ENCODE data around the gene RPA3.

RPA3 gene

GRCh38 chr7:7718492-7718891 is at the start of gene RPA3:
TSS of gene RPA3 (minus strand) at chr7:7718607. CDS start at chr7:7640418, 78,189 bp downstream.
- DNase-seq: no peak

DNA sequence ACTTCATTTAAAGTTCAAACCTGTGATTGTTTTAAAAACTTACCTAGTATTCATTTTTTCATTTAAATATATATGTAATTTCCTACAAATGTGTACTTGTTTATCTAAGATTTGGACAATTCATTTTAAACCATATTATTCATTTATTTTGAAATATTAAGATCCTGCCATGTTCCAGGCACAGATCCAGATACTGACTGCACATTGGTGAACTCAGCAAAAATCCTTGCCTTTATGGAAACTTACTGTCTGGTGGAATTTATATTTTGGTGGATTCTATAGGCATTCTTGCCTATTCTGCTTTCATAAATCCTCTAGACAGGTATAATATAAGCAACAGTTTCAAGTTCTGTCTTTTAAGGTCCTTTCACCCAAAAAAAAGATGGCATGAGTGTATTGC is 48.3 kb upstream of the RPA3 start:
- DNase-seq: no peak

- DNase-seq: no peak
Measured at GRCh38 chr7:7765422-7765821, 47.0 kb upstream of the RPA3 start.

DNA sequence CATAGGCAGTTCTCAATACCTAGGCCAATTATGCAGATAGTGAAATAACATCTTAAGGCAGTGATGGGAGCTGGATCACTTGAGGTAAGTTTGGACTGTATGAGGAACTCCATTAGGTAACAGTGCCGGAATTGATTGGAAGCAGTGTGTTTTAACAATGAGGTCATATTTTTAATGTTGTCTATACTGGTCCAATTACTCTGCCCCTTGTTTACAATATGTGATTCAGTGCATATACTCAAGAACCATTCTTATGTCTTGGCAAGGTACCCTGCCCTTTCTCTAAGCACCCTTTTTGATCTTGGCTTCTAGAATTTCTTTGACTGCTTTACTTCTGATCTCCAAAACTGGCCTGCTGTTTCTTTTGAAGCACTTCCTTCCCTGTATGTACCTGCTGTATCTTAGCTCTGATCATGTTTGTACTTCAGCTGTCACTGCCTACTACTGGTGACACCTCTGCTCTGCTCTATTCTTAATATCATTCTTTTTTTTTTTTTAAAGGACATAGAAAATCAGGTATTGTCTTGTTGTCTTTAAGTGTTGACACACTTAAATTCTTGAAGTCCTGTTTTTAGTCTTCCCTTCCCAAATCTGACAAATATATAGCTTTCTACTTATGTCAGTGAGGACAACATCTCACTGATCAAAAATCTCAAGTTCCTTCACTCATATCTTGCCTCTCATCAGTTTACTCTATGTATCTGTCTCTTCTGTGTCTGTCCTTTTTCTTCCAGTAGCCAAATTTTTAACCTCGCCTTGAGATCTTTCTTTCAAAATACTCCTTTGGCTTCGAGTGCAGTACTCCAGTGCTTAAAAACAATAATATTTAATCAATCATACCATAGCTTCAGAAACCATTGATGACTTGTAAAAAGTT is 46.4 kb upstream of the RPA3 start:
- no peak for DNase-seq

- no peak for DNase-seq
Measured at GRCh38 chr7:7761974-7762779, 43.8 kb upstream of the RPA3 start.

DNA sequence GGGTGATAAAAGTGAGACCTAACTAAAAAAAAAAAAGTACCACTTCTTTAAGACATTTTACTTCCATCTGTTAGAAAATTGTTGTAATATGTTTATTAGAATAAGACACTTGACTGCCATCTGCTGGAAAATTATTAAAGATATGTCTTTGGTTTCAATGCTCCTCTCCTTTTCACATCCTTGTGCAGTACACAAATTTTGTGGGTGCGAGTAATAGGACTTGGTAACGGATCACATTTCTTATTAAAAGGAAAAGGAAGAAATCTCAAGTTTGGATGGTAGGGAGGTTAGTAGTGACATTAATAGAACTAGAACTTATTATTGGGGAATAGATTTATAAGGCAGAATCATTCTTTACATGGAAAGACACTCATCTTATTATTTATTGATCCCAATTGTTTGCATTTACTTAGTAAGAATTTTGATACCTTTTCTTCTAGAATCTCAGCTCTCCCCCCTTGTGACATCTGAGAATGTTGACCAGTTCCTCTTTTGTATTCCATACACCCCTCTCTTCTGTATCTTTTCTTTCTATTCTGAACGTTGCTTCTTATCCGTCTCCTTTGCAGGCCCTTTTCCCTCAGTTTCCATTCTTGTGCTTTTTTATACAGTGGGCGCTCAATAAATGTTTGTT is 43.0 kb upstream of the RPA3 start:
- no peak for DNase-seq

DNA sequence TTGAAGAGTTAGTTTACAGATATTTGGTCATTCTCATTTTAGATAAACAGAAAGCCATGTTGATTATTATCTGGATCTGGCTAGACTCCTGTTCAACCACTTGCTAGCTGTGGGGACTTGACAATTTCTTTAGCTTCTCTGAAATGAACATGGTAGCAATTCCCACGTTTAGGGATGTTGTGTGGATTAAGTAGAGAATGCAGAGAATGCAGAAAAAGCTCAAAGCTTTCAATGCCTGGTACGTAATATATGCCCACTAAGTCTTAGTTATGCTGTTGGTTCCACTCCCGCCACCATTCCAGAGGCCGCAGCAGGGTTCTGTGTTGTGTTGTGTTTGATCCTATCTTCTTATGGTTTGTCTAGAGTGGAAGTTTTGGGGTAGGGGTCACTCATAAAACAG is 39.2 kb upstream of the RPA3 start:
- no peak for DNase-seq

DNA sequence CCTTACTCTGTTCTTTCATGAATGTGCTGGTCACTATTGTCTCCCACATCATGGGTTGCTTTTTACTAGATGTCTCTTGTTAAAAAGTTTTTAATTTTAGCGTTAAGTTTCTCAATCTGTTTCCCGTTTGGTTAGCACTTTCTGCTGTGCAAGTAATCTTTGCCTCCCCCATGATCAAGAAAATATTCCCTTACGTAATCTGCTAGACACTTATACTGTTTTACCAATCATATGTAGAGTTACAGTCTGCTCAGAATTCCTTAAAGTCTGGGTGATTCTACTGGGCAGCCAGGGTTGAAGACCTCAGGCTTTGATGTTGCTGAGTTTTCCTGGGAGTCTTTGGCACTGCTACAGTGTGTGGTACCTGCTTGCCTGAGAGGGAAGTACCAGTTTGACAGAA is 38.2 kb upstream of the RPA3 start:
- no peak for DNase-seq

- DNase-seq: no peak
Measured at GRCh38 chr7:7751243-7752092, 33.1 kb upstream of the RPA3 start.

DNA sequence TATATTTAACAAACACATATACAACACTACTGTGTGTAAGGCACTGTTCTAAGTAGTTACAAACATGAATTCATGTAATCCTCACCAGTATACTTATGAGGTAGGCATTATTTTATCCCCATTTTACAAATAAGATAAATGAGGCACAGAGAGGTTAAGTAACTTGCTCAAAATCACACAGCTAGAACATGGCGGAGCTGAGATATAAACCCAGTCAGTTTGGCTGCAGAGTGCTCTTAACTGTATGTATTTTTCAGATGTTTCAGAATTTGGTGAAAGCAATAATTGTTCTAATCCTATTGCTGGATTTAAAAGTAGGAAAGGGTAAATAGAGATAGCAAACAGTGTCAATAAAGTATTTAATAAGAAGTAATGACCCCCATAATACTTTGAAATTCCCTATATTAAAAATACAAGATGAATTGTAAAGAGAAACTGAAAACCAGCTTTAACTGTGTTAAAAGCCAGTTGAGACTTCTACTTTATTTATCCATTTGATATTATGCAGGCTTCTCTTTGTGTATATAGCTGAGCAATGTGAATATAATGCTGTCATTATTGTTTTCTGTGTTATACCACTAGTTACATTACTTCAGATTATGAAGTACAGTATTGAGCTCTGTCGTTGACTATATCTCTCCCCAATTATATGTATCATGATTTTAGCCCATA is 32.3 kb upstream of the RPA3 start:
- DNase-seq: no peak

- DNase-seq: no peak
Measured at GRCh38 chr7:7746458-7746857, 28.1 kb upstream of the RPA3 start.

GRCh38 chr7:7745966-7746365 is 27.6 kb upstream of the RPA3 start:
- DNase-seq: no peak

- DNase-seq: no peak
Measured at GRCh38 chr7:7745258-7745657, 26.9 kb upstream of the RPA3 start.

DNA sequence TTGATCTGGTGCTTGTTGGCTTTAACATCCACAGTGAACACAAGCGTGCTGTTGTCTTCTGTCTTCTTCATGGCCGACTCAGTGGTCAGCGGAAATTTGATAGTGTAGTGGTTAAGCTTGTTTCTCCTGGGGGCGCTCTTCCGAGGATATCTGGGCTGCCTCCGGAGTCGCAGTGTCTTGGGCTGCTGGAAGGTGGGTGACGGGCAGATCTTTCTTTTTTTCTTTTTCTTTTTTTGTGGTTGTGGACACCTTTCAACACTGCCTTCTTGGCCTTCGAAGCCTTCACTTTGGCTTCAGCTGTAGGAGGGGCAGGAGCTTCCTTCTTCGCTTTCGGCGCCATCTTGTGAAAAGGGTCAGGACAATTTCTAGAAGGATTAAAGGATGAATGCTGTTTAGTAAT is 23.8 kb upstream of the RPA3 start:
- no peak for DNase-seq

GRCh38 chr7:7740037-7740355 is 21.6 kb upstream of the RPA3 start:
- DNase-seq: no peak

- DNase-seq: no peak
Measured at GRCh38 chr7:7739204-7740036, 21.0 kb upstream of the RPA3 start.

- DNase-seq: no peak
Measured at GRCh38 chr7:7738622-7739021, 20.2 kb upstream of the RPA3 start.

DNA sequence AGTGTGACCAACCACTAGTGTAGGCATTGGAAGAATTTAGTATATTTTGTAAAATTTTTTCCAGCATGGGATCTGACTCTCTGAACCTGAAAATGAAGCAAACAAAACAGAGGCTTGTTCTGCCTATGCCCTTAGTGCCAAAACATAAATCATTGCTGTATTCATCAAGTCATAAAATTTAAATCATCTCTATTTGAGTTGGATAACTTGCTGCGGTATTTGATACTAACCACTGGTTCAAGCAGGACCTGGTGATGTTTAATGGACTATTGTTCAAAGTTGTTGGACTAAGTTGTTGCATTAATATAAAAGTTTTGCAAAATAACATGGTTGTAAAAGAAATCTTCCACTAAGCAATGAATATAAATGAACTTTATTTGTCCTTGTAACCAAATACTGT is 19.8 kb upstream of the RPA3 start:
- DNase-seq: no peak

- DNase-seq: no peak
Measured at GRCh38 chr7:7737674-7738073, 19.3 kb upstream of the RPA3 start.

DNA sequence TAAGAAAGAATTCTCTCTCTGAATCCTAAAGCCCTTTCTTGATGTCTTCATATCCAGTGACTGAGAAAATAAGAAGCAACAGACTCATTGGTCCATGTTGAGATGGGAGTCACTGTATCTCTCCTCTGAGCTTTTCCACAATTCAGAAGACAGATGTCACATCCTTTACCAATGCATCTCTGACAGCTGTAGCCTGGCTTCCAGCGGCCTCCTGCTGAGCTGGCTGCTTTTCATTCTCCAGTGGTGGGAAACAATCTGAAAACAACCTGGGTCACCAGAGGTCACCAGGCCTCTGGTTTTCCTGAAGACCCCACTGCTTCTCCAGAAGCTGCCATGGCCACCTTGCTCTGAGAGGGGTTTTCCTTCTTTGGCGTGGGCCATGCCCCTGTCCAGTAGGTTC is 18.3 kb upstream of the RPA3 start:
- DNase-seq: no peak

DNA sequence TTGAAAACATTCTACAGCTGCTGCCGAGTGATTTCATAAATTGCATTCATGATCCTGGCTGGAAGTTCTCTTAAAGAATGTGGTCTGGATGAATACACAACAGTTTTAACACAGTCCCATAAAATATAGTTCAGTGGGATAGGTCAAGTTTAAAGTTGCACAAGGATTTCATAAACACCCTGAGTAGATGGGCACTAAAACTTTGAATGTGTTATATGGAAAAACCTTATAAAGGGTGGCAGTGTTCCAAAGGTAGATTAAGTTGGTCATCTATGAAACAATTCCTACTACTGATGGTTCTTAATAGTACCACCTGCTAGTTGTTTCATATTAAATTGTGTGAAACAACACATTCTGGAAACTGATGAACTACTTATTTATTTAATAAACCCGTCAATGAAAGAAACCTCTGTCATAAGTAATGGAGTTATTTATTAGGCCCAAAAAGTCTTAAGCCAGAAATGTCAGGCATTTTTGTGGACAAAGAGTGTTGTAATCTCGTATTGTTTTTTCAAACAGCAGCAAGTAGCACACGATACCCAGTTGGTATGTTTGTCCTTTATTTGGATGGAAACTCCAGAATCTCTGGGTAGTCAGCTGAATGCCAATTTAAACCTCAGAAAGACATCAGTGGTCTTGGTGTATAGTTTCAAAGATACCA is 14.3 kb upstream of the RPA3 start:
- no peak for DNase-seq
